K562 (cell line): ENCODE results near the gene CHAT.

Source experiments
- KLF10 ChIP-seq: fragments of 250-450 bp; sonication (Bioruptor Pico); IDR thresholded peaks from 2 replicates; pipeline ENCODE4 v1.6.1; 2021; ENCODE audit warnings: matching md5 sums
- MED1 ChIP-seq: sonication (generic); formaldehyde crosslinking; IDR thresholded peaks from 2 replicates; pipeline ENCODE4 v1.8.1; 2023; ENCODE audit warnings: missing genetic modification reagents, borderline replicate concordance
- NCOA2 ChIP-seq, 2 experiments: fragments of 450-650 bp; IDR thresholded peaks; 2 replicates each; pipeline ENCODE4 v1.6.1; 2018; ENCODE audit warnings: mild to moderate bottlenecking in 2 of 2, moderate library complexity in 1 of 2; ENCODE audit not compliant: partially characterized antibody in 2 of 2
- NONO ChIP-seq, 2 experiments: fragments of 200-400 bp in 1 of 2; fragments of 450-650 bp in 1 of 2; formaldehyde crosslinking in 1 of 2; IDR thresholded peaks; 2 replicates each; pipeline ENCODE4 v1.6.1; 2017; ENCODE audit warnings: low read depth in 2 of 2, mild to moderate bottlenecking in 2 of 2, moderate library complexity in 2 of 2, low read length in 1 of 2
- REST ChIP-seq, 2 experiments: fragments of 450-650 bp; formaldehyde crosslinking in 1 of 2; IDR thresholded peaks; 2 replicates each; pipeline versions ENCODE4 v1.4.0 to v1.6.1; 2014 to 2020; ENCODE audit warnings: mild to moderate bottlenecking in 2 of 2, borderline replicate concordance in 1 of 2, low read depth in 1 of 2
- ZBTB33 ChIP-seq: sonication (generic); formaldehyde crosslinking; IDR thresholded peaks from 2 replicates; pipeline ENCODE4 v1.8.1; 2023; ENCODE audit warnings: mild to moderate bottlenecking, missing genetic modification reagents
- ZNF274 ChIP-seq: IDR thresholded peaks from 2 replicates; pipeline ENCODE4 v1.6.1; 2011; ENCODE audit warnings: low read depth, mild to moderate bottlenecking, low read length, moderate library complexity, borderline replicate concordance
- ZNF592 ChIP-seq: fragments of 450-650 bp; IDR thresholded peaks from 2 replicates; pipeline ENCODE4 v1.6.1; 2017; ENCODE audit warnings: antibody characterized with exemption, mild to moderate bottlenecking

- TF ChIP-seq NONO (IDR thresholded peaks at IDR 0.05; ENCODE audit: low read depth in 2 of 2, low read length in 1 of 2) (no peak), KLF10 (CRISPR knock-in tag) (no peak), MED1 (no peak), NCOA2 (IDR thresholded peaks at IDR 0.05; ENCODE audit: partially characterized antibody in 2 of 2) (no peak), ZNF592 (no peak), REST (IDR thresholded peaks at IDR 0.05; ENCODE audit: borderline replicate concordance) (no peak), REST (CRISPR knock-in tag; IDR thresholded peaks at IDR 0.05; ENCODE audit: low read depth) (no peak), ZBTB33 (CRISPR knock-in tag) (no peak), ZNF274 (no peak)
Measured at GRCh38 chr10:49642311-49642710, 28.5 kb downstream of the CHAT start.
